Osteocyte (in vitro differentiated cells): Measurements from ENCODE around the gene PMFBP1. TPM values are rescaled to one million over a fixed set of nuclear protein-coding genes. Genes with fewer than 3 reads are reported as not detected.

Experiments
- DNase-seq: peaks from one replicate; pipeline ENCODE4 v3.0.0; 2021; ENCODE audit warnings: mixed read lengths; ENCODE audit not compliant: unreplicated experiment; ENCODE audit errors: extremely low spot score
- H3K27ac Mint-ChIP-seq: one replicate; pipeline ENCODE4 v1.8.0; 2021; ENCODE audit warnings: mild to moderate bottlenecking, mixed read lengths; ENCODE audit not compliant: unreplicated experiment
- H3K27me3 Mint-ChIP-seq: one replicate; pipeline ENCODE4 v1.8.0; 2021; ENCODE audit warnings: mixed read lengths; ENCODE audit not compliant: unreplicated experiment
- H3K36me3 Mint-ChIP-seq: one replicate; pipeline ENCODE4 v1.8.0; 2021; ENCODE audit warnings: mixed read lengths; ENCODE audit not compliant: unreplicated experiment
- H3K4me1 Mint-ChIP-seq: one replicate; pipeline ENCODE4 v1.8.0; 2021; ENCODE audit warnings: mixed read lengths; ENCODE audit not compliant: unreplicated experiment
- H3K4me3 Mint-ChIP-seq: one replicate; pipeline ENCODE4 v1.8.0; 2021; ENCODE audit warnings: mild to moderate bottlenecking, moderate library complexity, mixed read lengths; ENCODE audit not compliant: unreplicated experiment
- H3K9me3 Mint-ChIP-seq: one replicate; pipeline ENCODE4 v1.8.0; 2021; ENCODE audit warnings: mixed read lengths; ENCODE audit not compliant: unreplicated experiment
- CTCF ChIP-seq: fragments of 200-600 bp; sonication (generic); IDR thresholded peaks from 2 replicates; pipeline ENCODE4 v1.5.0; 2021; ENCODE audit warnings: antibody characterized with exemption, mild to moderate bottlenecking, moderate library complexity
- total RNA-seq: library from RNA; stranded (reverse); gene quantifications from 2 replicates; pipeline ENCODE4 v1.2.1, GENCODE V29; 2021

PMFBP1 gene
- total RNA-seq, 1 donor from 2014 or later = 2.8 TPM

GRCh38 chr16:72138064-72138572, 33.8 kb downstream of the PMFBP1 start:
- Mint-ChIP-seq H3K27me3 (no peaks in the 10 kb centered on the region), H3K27ac (no peak overlapping the region), H3K4me1 (peaks cover 2% of the 10 kb centered on the region), H3K9me3 (peaks cover 8% of the 10 kb centered on the region), H3K36me3 (no peaks in the 10 kb centered on the region), H3K4me3 (no peak overlapping the region)
- no peak for TF ChIP-seq CTCF
- no peak for DNase-seq

- TF ChIP-seq CTCF = no peak
- Mint-ChIP-seq H3K9me3 (peaks cover 8% of the 10 kb centered on the region), H3K4me1 (peaks cover 1% of the 10 kb centered on the region), H3K27me3 (no peaks in the 10 kb centered on the region), H3K4me3 (no peak overlapping the region), H3K27ac (no peak overlapping the region), H3K36me3 (no peaks in the 10 kb centered on the region)
- DNase-seq = no peak
These were observed 34.4 kb downstream of the PMFBP1 start for GRCh38 chr16:72137380-72138063.

DNA sequence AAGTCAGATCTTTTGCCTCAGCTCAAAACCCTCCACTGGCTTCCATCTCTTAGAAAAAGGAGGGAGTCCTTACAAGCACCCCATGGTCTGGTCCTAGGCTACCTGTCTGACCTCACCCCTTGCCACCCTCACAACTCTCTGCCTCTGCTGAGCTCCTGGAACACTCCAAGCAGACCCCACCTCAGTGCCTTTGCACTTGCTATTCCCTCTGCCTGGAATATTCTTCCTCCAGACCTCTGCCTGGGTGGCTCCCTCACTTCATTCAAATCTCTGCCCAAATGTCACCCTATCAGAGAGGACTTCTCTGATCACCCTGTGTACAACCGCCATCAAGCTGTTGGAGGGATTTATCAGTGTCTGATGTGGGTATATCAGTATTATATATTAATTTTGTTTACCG, 37.4 kb downstream of the PMFBP1 start:
- Mint-ChIP-seq H3K4me3 (no peak overlapping the region), H3K36me3 (no peaks in the 10 kb centered on the region), H3K27me3 (peaks cover 7% of the 10 kb centered on the region), H3K9me3 (no peaks in the 10 kb centered on the region), H3K27ac (no peak overlapping the region), H3K4me1 (no peaks in the 10 kb centered on the region)
- no peak for DNase-seq
- TF ChIP-seq CTCF = no peak

- Mint-ChIP-seq H3K27me3 (peaks cover 7% of the 10 kb centered on the region), H3K4me3 (no peak overlapping the region), H3K27ac (no peak overlapping the region), H3K9me3 (no peaks in the 10 kb centered on the region), H3K36me3 (peaks cover 3% of the 10 kb centered on the region), H3K4me1 (no peaks in the 10 kb centered on the region)
- DNase-seq = no peak
- no peak for TF ChIP-seq CTCF
These were observed 39.2 kb downstream of the PMFBP1 start for GRCh38 chr16:72132726-72133125.

DNA sequence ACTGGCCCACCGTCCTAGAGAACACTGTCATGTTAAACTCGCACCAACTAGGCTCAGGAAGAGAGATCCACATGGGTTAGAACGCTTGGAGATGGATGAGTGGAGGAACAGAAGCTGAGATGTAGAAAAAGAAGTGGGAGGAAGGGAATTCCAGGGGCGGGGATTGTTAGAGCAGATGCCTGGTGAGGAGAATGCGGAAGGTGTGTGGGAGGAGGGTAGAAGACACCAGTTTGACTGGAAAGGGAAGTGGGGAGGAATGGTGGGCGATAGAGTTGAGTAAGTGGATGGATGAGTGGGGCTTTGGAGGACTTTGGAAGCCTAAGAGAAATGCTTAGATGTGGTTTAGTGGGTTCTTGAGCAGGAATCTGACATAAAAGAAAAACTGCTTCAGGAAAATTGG, 40.9 kb downstream of the PMFBP1 start:
- H3K4me3 Mint-ChIP-seq = no peak overlapping the region
- peaks cover 3% of the 10 kb centered on the region for H3K36me3 Mint-ChIP-seq
- H3K27ac Mint-ChIP-seq = no peak overlapping the region
- H3K4me1 Mint-ChIP-seq = no peaks in the 10 kb centered on the region
- H3K27me3 Mint-ChIP-seq = peaks cover 7% of the 10 kb centered on the region
- TF ChIP-seq CTCF = no peak
- H3K9me3 Mint-ChIP-seq = no peaks in the 10 kb centered on the region
- no peak for DNase-seq
